ENCODE measurements around the gene VAT1. TPM values are rescaled to one million over a fixed set of nuclear protein-coding genes. Genes with fewer than 3 reads are reported as not detected.

The VAT1 gene
- total and polyA plus RNA-seq, 9 of the 15 experiments (the other 6 are each of a cell fraction or from before 2014, with no cell fraction given), result 29.4 to 153 (median 66.7) TPM

DNA sequence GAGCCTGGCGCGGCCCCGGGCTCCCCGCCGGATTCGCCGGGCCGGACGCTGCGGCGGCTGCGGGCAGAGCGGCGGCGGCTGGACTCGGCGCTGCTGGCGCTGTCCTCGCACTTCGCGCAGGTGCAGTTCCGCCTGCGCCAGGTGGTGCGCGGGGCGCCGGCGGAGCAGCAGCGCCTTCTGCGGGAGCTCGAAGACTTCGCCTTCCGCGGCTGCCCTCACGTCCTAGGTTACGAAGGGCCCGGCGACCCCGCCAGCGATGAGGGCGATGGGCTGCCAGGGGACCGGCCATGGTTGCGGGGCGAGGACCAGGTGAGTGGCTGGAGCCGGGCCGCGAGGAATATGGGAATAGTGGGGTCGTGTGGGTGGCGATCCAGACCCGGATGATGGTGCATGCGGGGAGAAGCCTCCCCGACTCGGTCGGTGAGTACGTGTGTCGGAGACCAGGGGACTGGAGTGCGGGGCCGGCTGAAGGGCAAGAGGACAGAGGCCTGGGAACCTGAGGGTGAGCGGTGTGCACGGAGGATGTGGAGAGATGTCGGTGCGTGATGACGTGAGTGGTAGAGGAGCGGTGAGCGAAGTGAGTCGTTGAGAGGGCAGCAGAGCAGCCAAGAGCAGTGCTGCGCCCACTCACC lies 41.3 kb downstream of the VAT1 start (continued):
- TF ChIP-seq SMARCA5 (IDR thresholded peaks at IDR 0.05) (peak; percentile 68; the same call in 1 of the 2 replicates), HMG20A (CRISPR knock-in tag; conservative IDR thresholded peaks at IDR 0.05) (no peak), FOXJ2 (tag; IDR thresholded peaks at IDR 0.05) (no peak), GATAD2A (IDR thresholded peaks at IDR 0.05) (no peak), NUFIP1 (IDR thresholded peaks at IDR 0.05; ENCODE audit: partially characterized antibody) (no peak), TCF7 (IDR thresholded peaks at IDR 0.05; ENCODE audit: borderline replicate concordance) (no peak), POLR2B (IDR thresholded peaks at IDR 0.05; ENCODE audit: low read depth, partially characterized antibody) (peak; percentile 16), CLOCK (CRISPR knock-in tag; IDR thresholded peaks at IDR 0.05; ENCODE audit: borderline replicate concordance) (no peak), FUS (optimal IDR thresholded peaks at IDR 0.05; ENCODE audit: low read depth, low read length) (peak; percentile 46), SMARCC2 (IDR thresholded peaks at IDR 0.05; ENCODE audit: low read depth) (no peak), MAFK (IDR thresholded peaks at IDR 0.05; ENCODE audit: low read length) (no peak), LCOR (CRISPR knock-in tag; IDR thresholded peaks at IDR 0.05) (no peak), ZNF134 (CRISPR knock-in tag; conservative IDR thresholded peaks at IDR 0.05) (no peak), ESRRA (IDR thresholded peaks at IDR 0.05; ENCODE audit: borderline replicate concordance, low read depth) (peak; percentile 81), STAT5B (CRISPR knock-in tag; IDR thresholded peaks at IDR 0.05) (no peak)
- TF ChIP-seq, protein P1, sequence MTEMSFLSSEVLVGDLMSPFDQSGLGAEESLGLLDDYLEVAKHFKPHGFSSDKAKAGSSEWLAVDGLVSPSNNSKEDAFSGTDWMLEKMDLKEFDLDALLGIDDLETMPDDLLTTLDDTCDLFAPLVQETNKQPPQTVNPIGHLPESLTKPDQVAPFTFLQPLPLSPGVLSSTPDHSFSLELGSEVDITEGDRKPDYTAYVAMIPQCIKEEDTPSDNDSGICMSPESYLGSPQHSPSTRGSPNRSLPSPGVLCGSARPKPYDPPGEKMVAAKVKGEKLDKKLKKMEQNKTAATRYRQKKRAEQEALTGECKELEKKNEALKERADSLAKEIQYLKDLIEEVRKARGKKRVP (CRISPR knock-in tag; IDR thresholded peaks at IDR 0.05), result no peak
- TF ChIP-seq, protein P2, sequence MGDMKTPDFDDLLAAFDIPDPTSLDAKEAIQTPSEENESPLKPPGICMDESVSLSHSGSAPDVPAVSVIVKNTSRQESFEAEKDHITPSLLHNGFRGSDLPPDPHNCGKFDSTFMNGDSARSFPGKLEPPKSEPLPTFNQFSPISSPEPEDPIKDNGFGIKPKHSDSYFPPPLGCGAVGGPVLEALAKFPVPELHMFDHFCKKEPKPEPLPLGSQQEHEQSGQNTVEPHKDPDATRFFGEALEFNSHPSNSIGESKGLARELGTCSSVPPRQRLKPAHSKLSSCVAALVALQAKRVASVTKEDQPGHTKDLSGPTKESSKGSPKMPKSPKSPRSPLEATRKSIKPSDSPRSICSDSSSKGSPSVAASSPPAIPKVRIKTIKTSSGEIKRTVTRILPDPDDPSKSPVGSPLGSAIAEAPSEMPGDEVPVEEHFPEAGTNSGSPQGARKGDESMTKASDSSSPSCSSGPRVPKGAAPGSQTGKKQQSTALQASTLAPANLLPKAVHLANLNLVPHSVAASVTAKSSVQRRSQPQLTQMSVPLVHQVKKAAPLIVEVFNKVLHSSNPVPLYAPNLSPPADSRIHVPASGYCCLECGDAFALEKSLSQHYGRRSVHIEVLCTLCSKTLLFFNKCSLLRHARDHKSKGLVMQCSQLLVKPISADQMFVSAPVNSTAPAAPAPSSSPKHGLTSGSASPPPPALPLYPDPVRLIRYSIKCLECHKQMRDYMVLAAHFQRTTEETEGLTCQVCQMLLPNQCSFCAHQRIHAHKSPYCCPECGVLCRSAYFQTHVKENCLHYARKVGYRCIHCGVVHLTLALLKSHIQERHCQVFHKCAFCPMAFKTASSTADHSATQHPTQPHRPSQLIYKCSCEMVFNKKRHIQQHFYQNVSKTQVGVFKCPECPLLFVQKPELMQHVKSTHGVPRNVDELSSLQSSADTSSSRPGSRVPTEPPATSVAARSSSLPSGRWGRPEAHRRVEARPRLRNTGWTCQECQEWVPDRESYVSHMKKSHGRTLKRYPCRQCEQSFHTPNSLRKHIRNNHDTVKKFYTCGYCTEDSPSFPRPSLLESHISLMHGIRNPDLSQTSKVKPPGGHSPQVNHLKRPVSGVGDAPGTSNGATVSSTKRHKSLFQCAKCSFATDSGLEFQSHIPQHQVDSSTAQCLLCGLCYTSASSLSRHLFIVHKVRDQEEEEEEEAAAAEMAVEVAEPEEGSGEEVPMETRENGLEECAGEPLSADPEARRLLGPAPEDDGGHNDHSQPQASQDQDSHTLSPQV (IDR thresholded peaks at IDR 0.05), result peak; percentile 76
- TF ChIP-seq, protein P3, sequence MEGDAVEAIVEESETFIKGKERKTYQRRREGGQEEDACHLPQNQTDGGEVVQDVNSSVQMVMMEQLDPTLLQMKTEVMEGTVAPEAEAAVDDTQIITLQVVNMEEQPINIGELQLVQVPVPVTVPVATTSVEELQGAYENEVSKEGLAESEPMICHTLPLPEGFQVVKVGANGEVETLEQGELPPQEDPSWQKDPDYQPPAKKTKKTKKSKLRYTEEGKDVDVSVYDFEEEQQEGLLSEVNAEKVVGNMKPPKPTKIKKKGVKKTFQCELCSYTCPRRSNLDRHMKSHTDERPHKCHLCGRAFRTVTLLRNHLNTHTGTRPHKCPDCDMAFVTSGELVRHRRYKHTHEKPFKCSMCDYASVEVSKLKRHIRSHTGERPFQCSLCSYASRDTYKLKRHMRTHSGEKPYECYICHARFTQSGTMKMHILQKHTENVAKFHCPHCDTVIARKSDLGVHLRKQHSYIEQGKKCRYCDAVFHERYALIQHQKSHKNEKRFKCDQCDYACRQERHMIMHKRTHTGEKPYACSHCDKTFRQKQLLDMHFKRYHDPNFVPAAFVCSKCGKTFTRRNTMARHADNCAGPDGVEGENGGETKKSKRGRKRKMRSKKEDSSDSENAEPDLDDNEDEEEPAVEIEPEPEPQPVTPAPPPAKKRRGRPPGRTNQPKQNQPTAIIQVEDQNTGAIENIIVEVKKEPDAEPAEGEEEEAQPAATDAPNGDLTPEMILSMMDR (IDR thresholded peaks at IDR 0.05 in 2 of 3, conservative IDR thresholded peaks at IDR 0.05 in 1 of 3; ENCODE audit: insufficient read depth in 2 of 3, low read depth in 1 of 3, low read length in 3 of 3), result peak; percentile 27 to 78 (median 51); a peak in 4 of 6 replicates
- TF ChIP-seq, protein P4, sequence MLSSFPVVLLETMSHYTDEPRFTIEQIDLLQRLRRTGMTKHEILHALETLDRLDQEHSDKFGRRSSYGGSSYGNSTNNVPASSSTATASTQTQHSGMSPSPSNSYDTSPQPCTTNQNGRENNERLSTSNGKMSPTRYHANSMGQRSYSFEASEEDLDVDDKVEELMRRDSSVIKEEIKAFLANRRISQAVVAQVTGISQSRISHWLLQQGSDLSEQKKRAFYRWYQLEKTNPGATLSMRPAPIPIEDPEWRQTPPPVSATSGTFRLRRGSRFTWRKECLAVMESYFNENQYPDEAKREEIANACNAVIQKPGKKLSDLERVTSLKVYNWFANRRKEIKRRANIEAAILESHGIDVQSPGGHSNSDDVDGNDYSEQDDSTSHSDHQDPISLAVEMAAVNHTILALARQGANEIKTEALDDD (IDR thresholded peaks at IDR 0.05), result no peak

Data from K562 (cell line).